Panc1 (cell line): ENCODE data around the gene TMEM209. TPM values are rescaled to one million over a fixed set of nuclear protein-coding genes. Genes with fewer than 3 reads are reported as not detected.

Source experiments
- ATAC-seq: fragments of 200-7000 bp; cut with Tn5 transposase; 2 replicates; pipeline ENCODE4 v1.9.1; 2020; ENCODE audit warnings: mild to moderate bottlenecking, moderate library complexity
- BruUV-seq: library from RNA; stranded (reverse); fragments of 400-500 nt; replicated peaks from 2 replicates; lab custom pipeline; 2021; lab: Mats Ljungman, UMichigan
- CTCF ChIA-PET: fragments of 300-600 bp; sonication (Branson Sonifier 250); formaldehyde crosslinking; loops from one replicate; lab custom pipeline; 2022; ENCODE audit warnings: antibody characterized with exemption; lab: Charles Lee
- POLR2A ChIA-PET: fragments of 300-600 bp; sonication (Branson Sonifier 250); formaldehyde crosslinking; loops from one replicate; lab custom pipeline; 2022; ENCODE audit warnings: antibody characterized with exemption; lab: Charles Lee
- DNase-seq: peaks from one replicate; pipeline ENCODE4 v3.0.0-alpha.2; 2010; ENCODE audit warnings: low read depth, low spot score
- H3K27ac ChIP-seq: 2 replicates; pipeline ENCODE4 v1.5.1; 2011; ENCODE audit warnings: mild to moderate bottlenecking, low read length, inconsistent platforms
- H3K27me3 ChIP-seq: fragments of 200-500 bp; sonication (Bioruptor generic); 2 replicates; pipeline ENCODE4 v1.6.0; 2014; ENCODE audit warnings: low read length, inconsistent platforms; ENCODE audit not compliant: control insufficient read depth, insufficient read depth
- H3K36me3 ChIP-seq: fragments of 200-500 bp; sonication (Bioruptor generic); 2 replicates; pipeline ENCODE4 v1.5.1; 2014; ENCODE audit warnings: inconsistent platforms, mild to moderate bottlenecking, low read length, moderate library complexity; ENCODE audit not compliant: control insufficient read depth, insufficient read depth
- H3K4me1 ChIP-seq: 2 replicates; pipeline ENCODE4 v1.5.1; 2011; ENCODE audit warnings: inconsistent platforms, mild to moderate bottlenecking, low read length, moderate library complexity; ENCODE audit not compliant: control insufficient read depth, insufficient read depth
- H3K4me3 ChIP-seq, 2 experiments: 2 replicates each; pipeline ENCODE4 v1.5.1; 2011 to 2012; ENCODE audit warnings: low read depth in 2 of 2, low read length in 2 of 2, mild to moderate bottlenecking in 2 of 2, inconsistent platforms in 1 of 2, moderate library complexity in 1 of 2
- H3K9me3 ChIP-seq: fragments of 200-500 bp; sonication (Bioruptor generic); 2 replicates; pipeline ENCODE4 v1.5.1; 2014; ENCODE audit warnings: low read depth, mild to moderate bottlenecking, inconsistent platforms, low read length, moderate library complexity; ENCODE audit not compliant: control insufficient read depth, insufficient read depth
- CTCF ChIP-seq: fragments of 450-650 bp; IDR thresholded peaks from 2 replicates; pipeline ENCODE4 v1.5.1; 2017; ENCODE audit warnings: mild to moderate bottlenecking
- POLR2AphosphoS5 ChIP-seq: IDR thresholded peaks from 2 replicates; pipeline ENCODE4 v1.6.1; 2012; ENCODE audit warnings: mild to moderate bottlenecking, low read depth, low read length, moderate library complexity
- REST ChIP-seq, 2 experiments: IDR thresholded peaks; 2 replicates each; pipeline ENCODE4 v1.6.1; 2011 to 2012; ENCODE audit warnings: low read depth in 2 of 2, control low read depth in 1 of 2, low read length in 1 of 2, mild to moderate bottlenecking in 1 of 2, moderate library complexity in 1 of 2; ENCODE audit not compliant: insufficient read depth in 1 of 2
- SIN3A ChIP-seq: IDR thresholded peaks from 2 replicates; pipeline ENCODE4 v1.6.1; 2012; ENCODE audit warnings: low read depth, mild to moderate bottlenecking, low read length, moderate library complexity, borderline replicate concordance; ENCODE audit not compliant: insufficient read depth
- TCF7L2 ChIP-seq: IDR thresholded peaks from 2 replicates; pipeline ENCODE4 v1.6.1; 2011; ENCODE audit warnings: mild to moderate bottlenecking, low read depth, low read length, inconsistent platforms
- in situ Hi-C: cut with HindIII; loops from 2 replicates; pipeline ENCODE4 v1.10.0; 2016; ENCODE audit warnings: low sequenced_read_pairs, low pct_unique_long_range_greater_than_20kb
- intact Hi-C: fragments of 100-400 bp; cut with micrococcal nuclease; formaldehyde crosslinking; loops from one replicate; pipeline ENCODE4 v1.10.0; 2022; ENCODE audit not compliant: unreplicated experiment
- total RNA-seq: library from RNA; stranded (reverse); gene quantifications from one replicate; pipeline ENCODE4 v1.2.1, GENCODE V29; 2021; ENCODE audit not compliant: unreplicated experiment

The TMEM209 gene
- total RNA-seq, 1 experiment from 2014 or later: 32.3 TPM

GRCh38 chr7:130129011-130129411 lies 76.2 kb downstream of the TMEM209 start:
- BruUV-seq: no TSS peak
- DNase-seq (no peak), ATAC-seq (no peak)
- peaks cover 13% of the 10 kb centered on the region for H3K36me3 ChIP-seq
- H3K9me3 ChIP-seq: no peaks in the 10 kb centered on the region
- in situ Hi-C loops: no loop called here
- no peak overlapping the region for H3K4me3 ChIP-seq
- 0 out of 2 replicates have a peak, but pooled peaks cover 6% of the 10 kb centered on the region for H3K4me1 ChIP-seq
- ChIA-PET CTCF (interaction anchor here (0.6 kb wide), 1 partner anchor 362 kb away, joined by 3 read pairs; no protein-coding TSS in a partner anchor), POLR2A (no interaction called here)
- intact Hi-C loops: no loop called here
- H3K27me3 ChIP-seq: no peaks in the 10 kb centered on the region
- H3K27ac ChIP-seq: no peak overlapping the region
- TF ChIP-seq SIN3A: no peak
- no peak for TF ChIP-seq REST (IDR thresholded peaks at IDR 0.05; ENCODE audit: insufficient read depth in 1 of 2, low read depth in 2 of 2, low read length in 1 of 2)
- no peak for TF ChIP-seq POLR2AphosphoS5
- TF ChIP-seq TCF7L2: no peak
- TF ChIP-seq CTCF: no peak

GRCh38 chr7:130127821-130128317 lies 77.3 kb downstream of the TMEM209 start:
- DNase-seq: no peak

More at GRCh38 chr7:130127821-130128317, 77.3 kb downstream of the TMEM209 start:
- TF ChIP-seq TCF7L2: peak; percentile 68; the same call in 1 of the 2 replicates
- TF ChIP-seq REST (IDR thresholded peaks at IDR 0.05; ENCODE audit: insufficient read depth in 1 of 2, low read depth in 2 of 2, low read length in 1 of 2): no peak
- peaks cover 19% of the 10 kb centered on the region for H3K36me3 ChIP-seq
- intact Hi-C loops (no loop called here), in situ Hi-C loops (no loop called here)
- H3K9me3 ChIP-seq: no peaks in the 10 kb centered on the region
- H3K27me3 ChIP-seq: no peaks in the 10 kb centered on the region
- ChIA-PET CTCF (no interaction called here), POLR2A (no interaction called here)
- ATAC-seq: no peak
- no peak overlapping the region for H3K4me3 ChIP-seq
- BruUV-seq: no TSS peak
- 0 out of 2 replicates have a peak, but pooled peaks cover 6% of the 10 kb centered on the region for H3K4me1 ChIP-seq
- H3K27ac ChIP-seq: 0 out of 2 replicates have a peak overlapping the region, but pooled peaks have one; percentile 0
